Measurements from ENCODE around the gene SSBP2. TPM values are rescaled to one million over a fixed set of nuclear protein-coding genes. Genes with fewer than 3 reads are reported as not detected.

Gene SSBP2
- total RNA-seq, 2 donors from 2014 or later: 18.1 to 31.4 TPM

DNA sequence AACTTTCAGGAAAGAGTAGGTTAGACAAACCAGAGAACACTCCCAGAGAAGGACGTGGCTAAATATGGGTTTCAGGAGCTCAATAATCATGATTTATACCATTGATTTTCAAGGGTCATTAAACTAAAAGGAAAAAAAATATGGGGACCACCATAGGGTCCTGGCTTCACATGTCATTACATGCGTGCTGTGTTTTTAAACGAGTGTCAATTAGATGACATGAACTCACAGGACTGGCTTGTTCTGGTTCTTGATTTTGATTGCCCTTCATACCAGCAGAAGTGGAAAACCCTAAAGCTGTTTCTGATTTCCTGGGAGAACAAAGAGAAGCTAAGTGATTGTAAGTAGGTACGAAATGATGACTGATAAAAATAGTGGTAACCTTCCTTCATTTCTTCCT, 362.7 kb downstream of the SSBP2 start:
- no peak for TF ChIP-seq POLR2A (IDR thresholded peaks at IDR 0.05)
- DNase-seq: no peak
- no peaks in the 10 kb centered on the region for H3K9me3 ChIP-seq
- 73 to 77% methylated on average over 4 of the region's 4 CpGs for WGBS, 2 donors
- no peak for ATAC-seq
- H3K36me3 ChIP-seq (replicated peaks in 1 of 2; ENCODE audit: insufficient read depth in 1 of 2, low read depth in 2 of 2): no peaks in the 10 kb centered on the region
- H3K27ac ChIP-seq: no peak overlapping the region
- no peaks in the 10 kb centered on the region for H3K4me1 ChIP-seq
- H3K4me3 ChIP-seq: no peak overlapping the region
- intact Hi-C loops (cut with DNase I): no loop called here
- H3K27me3 ChIP-seq: peaks cover 0 to 8% of the 10 kb centered on the region in 2 donors

DNA sequence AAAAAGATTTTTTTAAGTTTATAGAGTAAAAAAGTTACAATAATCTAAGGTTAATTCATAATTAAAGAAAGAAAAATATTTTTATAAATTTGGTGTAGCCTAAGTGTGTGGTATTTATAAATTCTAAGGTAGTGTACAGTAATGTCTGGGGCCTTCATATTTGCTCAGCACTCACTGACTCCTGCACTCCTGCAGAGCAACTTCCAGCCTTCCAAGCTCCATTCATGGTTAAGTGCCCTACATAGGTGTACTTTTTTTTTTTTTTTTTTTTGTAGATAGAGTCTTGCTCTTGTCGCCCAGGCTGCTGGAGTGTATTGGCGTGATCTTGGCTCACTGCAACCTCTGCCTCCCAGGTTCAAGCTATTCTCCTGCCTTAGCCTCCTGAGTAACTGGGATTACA, 367.0 kb downstream of the SSBP2 start:
- WGBS, 2 donors: 75 to 77% methylated on average over 2 of the region's 2 CpGs
- ATAC-seq: no peak
- intact Hi-C loops (cut with DNase I): no loop called here

DNA sequence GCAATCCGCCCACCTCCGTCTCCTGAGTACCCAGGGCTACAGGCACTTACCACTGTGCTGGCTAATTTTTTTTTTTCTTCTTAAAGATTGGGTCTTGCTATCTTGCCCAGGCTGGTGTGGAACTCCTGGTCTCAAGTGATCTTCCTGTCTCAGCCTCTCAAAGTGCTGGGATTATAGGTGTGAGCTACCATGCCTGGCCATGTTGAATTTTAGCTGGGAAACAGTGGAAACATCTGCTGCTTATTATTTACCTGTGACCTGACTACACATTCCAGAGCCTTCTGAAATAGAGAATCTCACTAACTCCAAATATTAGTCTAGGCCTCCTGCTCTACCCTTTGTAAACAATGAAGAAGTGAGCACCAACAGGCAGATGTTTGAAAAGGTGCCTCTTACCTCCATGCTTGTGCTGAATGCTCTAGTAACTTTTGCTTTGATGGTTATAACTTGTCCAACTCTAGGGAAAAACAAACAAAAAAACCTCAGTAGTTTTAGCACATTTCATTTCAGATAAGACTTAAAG, 379.5 kb downstream of the SSBP2 start:
- ATAC-seq (no peak), DNase-seq (no peak)
- 92 to 96% methylated on average over 2 of the region's 2 CpGs for WGBS, 2 donors
- Histone ChIP-seq H3K36me3 (replicated peaks in 1 of 2; ENCODE audit: insufficient read depth in 1 of 2, low read depth in 2 of 2) (no peaks in the 10 kb centered on the region), H3K9me3 (no peaks in the 10 kb centered on the region), H3K4me3 (no peak overlapping the region), H3K27me3 (no peaks in the 10 kb centered on the region), H3K27ac (no peak overlapping the region), H3K4me1 (no peaks in the 10 kb centered on the region)
- intact Hi-C loops (cut with DNase I): no loop called here
- TF ChIP-seq, protein P1, sequence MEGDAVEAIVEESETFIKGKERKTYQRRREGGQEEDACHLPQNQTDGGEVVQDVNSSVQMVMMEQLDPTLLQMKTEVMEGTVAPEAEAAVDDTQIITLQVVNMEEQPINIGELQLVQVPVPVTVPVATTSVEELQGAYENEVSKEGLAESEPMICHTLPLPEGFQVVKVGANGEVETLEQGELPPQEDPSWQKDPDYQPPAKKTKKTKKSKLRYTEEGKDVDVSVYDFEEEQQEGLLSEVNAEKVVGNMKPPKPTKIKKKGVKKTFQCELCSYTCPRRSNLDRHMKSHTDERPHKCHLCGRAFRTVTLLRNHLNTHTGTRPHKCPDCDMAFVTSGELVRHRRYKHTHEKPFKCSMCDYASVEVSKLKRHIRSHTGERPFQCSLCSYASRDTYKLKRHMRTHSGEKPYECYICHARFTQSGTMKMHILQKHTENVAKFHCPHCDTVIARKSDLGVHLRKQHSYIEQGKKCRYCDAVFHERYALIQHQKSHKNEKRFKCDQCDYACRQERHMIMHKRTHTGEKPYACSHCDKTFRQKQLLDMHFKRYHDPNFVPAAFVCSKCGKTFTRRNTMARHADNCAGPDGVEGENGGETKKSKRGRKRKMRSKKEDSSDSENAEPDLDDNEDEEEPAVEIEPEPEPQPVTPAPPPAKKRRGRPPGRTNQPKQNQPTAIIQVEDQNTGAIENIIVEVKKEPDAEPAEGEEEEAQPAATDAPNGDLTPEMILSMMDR (IDR thresholded peaks at IDR 0.05): no peak
- TF ChIP-seq POLR2A (IDR thresholded peaks at IDR 0.05): no peak

More for the DNA sequence above, 367.0 kb downstream of the SSBP2 start:
- TF ChIP-seq, protein P1 (IDR thresholded peaks at IDR 0.05): no peak
- TF ChIP-seq POLR2A (IDR thresholded peaks at IDR 0.05): no peak
- H3K27me3 ChIP-seq: no peaks in the 10 kb centered on the region
- no peaks in the 10 kb centered on the region for H3K4me1 ChIP-seq
- no peak overlapping the region for H3K27ac ChIP-seq
- H3K4me3 ChIP-seq: no peak overlapping the region
- DNase-seq: no peak
- H3K9me3 ChIP-seq: no peaks in the 10 kb centered on the region
- no peaks in the 10 kb centered on the region for H3K36me3 ChIP-seq (replicated peaks in 1 of 2; ENCODE audit: insufficient read depth in 1 of 2, low read depth in 2 of 2)

DNA sequence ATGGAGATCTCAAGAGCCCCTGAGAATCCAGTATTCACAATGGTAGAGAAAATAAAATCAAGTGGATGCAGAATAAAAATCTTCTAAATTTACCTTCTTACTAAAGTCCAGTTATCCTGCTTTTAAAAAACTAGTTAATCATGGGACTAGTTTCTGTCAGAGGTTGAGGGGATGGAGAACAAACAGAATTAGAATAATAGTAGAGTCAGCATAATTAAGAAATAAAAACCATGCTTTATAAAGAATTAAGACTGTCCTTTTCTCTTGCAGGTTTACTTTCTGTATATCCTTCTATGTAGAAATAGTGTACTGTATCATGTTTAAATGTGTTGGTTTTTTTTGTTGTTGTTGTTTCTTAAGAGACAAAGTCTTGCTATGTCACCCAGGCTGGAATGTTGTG, 380.0 kb downstream of the SSBP2 start:
- Histone ChIP-seq H3K9me3 (no peaks in the 10 kb centered on the region), H3K4me1 (no peaks in the 10 kb centered on the region)
- no peak for DNase-seq

DNA sequence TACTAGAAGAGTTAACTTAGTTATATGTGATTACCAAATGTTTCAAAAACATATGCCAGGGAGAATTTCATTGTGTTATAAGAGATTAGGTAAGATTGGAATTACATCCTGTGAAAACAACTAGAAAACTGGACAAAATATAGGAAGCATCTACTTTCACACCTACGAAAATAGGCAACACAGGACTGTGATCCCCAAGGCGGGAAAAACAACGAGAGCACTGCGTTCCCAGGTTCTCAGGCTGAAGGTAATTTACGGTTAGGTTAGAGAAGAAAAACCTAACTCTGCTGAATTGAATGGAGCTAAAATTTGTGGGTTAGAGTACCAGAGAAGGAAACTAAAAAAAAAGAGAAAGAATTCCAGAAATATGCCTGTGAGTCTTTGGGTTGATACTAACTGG, 385.4 kb downstream of the SSBP2 start:
- no peak for DNase-seq

More for the DNA sequence above, 380.0 kb downstream of the SSBP2 start:
- ATAC-seq: no peak
- TF ChIP-seq, protein P1 (IDR thresholded peaks at IDR 0.05): no peak
- no peak for TF ChIP-seq POLR2A (IDR thresholded peaks at IDR 0.05)
- intact Hi-C loops (cut with DNase I): no loop called here
- Histone ChIP-seq H3K36me3 (replicated peaks in 1 of 2; ENCODE audit: insufficient read depth in 1 of 2, low read depth in 2 of 2) (no peaks in the 10 kb centered on the region), H3K4me3 (no peak overlapping the region), H3K27ac (no peak overlapping the region), H3K27me3 (no peaks in the 10 kb centered on the region)

More for the DNA sequence above, 385.4 kb downstream of the SSBP2 start:
- no peak overlapping the region for H3K27ac ChIP-seq
- no peak overlapping the region for H3K4me3 ChIP-seq
- H3K27me3 ChIP-seq: no peaks in the 10 kb centered on the region
- WGBS, 2 donors: 84 to 85% methylated on average over 5 of the region's 5 CpGs
- H3K9me3 ChIP-seq: no peaks in the 10 kb centered on the region
- no peaks in the 10 kb centered on the region for H3K36me3 ChIP-seq (replicated peaks in 1 of 2; ENCODE audit: insufficient read depth in 1 of 2, low read depth in 2 of 2)
- TF ChIP-seq, protein P1 (IDR thresholded peaks at IDR 0.05): no peak
- no peak for TF ChIP-seq POLR2A (IDR thresholded peaks at IDR 0.05)
- H3K4me1 ChIP-seq: peaks cover 9% of the 10 kb centered on the region
- intact Hi-C loops (cut with DNase I): no loop called here
- no peak for ATAC-seq
